CD14-positive monocyte (primary cell): ENCODE results near the gene SH3TC2. TPM values are rescaled to one million over a fixed set of nuclear protein-coding genes. Genes with fewer than 3 reads are reported as not detected.

Experiments
- DNase-seq, 3 donors: peaks; one replicate each; pipeline ENCODE4 v3.0.0-alpha.2; 2011 to 2022
- H2AFZ ChIP-seq: 2 replicates; pipeline ENCODE4 v1.6.0; 2012; ENCODE audit warnings: mild to moderate bottlenecking, low read depth, low read length, inconsistent platforms; ENCODE audit not compliant: insufficient read depth, poor library complexity, severe bottlenecking
- H3K27ac ChIP-seq, 2 donors: 1 replicate in 1 of 2; 2 replicates in 1 of 2; pipeline ENCODE4 v1.5.1; 2012 to 2013; ENCODE audit warnings: low read length in 2 of 2, control low read depth in 1 of 2, inconsistent platforms in 1 of 2, low read depth in 1 of 2, mild to moderate bottlenecking in 1 of 2
- H3K27me3 ChIP-seq, 2 donors: one replicate each; pipeline versions ENCODE4 v1.6.0 to v1.6.1; 2011 to 2013; ENCODE audit warnings: low read length in 2 of 2; ENCODE audit not compliant: control insufficient read depth in 2 of 2, insufficient read depth in 2 of 2
- H3K36me3 ChIP-seq, 2 donors: replicated peaks in 1 of 2; 1 replicate in 1 of 2; 2 replicates in 1 of 2; pipeline versions ENCODE4 v1.5.1 to v1.6.1; 2012 to 2013; ENCODE audit warnings: low read length in 2 of 2, control low read depth in 1 of 2, inconsistent platforms in 1 of 2, mild to moderate bottlenecking in 1 of 2; ENCODE audit not compliant: insufficient read depth in 2 of 2, control insufficient read depth in 1 of 2
- H3K4me1 ChIP-seq, 2 donors: 1 replicate in 1 of 2; 2 replicates in 1 of 2; pipeline versions ENCODE4 v1.5.1 to v1.6.1; 2012 to 2013; ENCODE audit warnings: low read length in 2 of 2, control low read depth in 1 of 2, inconsistent platforms in 1 of 2, mild to moderate bottlenecking in 1 of 2, moderate library complexity in 1 of 2; ENCODE audit not compliant: insufficient read depth in 2 of 2, control insufficient read depth in 1 of 2
- H3K4me2 ChIP-seq: replicated peaks from 2 replicates; pipeline ENCODE3; 2012; ENCODE audit warnings: low read length, moderate library complexity, mild to moderate bottlenecking; ENCODE audit not compliant: poor library complexity, severe bottlenecking; ENCODE audit errors: extremely low read depth
- H3K4me3 ChIP-seq, 3 experiments: fragments of 200-600 bp in 1 of 3; sonication (generic) in 1 of 3; replicated peaks in 1 of 3; 1 replicate in 2 of 3; 2 replicates in 1 of 3; pipeline ENCODE4 v1.5.1; 2011 to 2013; ENCODE audit warnings: low read length in 3 of 3, mild to moderate bottlenecking in 3 of 3, control low read depth in 2 of 3, low read depth in 2 of 3, inconsistent platforms in 1 of 3, moderate library complexity in 1 of 3
- H3K79me2 ChIP-seq: 2 replicates; pipeline ENCODE4 v1.6.0; 2012; ENCODE audit warnings: mild to moderate bottlenecking, control low read depth, inconsistent platforms, low read length, moderate library complexity; ENCODE audit not compliant: insufficient read depth
- H3K9ac ChIP-seq: 2 replicates; pipeline ENCODE4 v1.6.0; 2017; ENCODE audit warnings: low read length, mild to moderate bottlenecking; ENCODE audit not compliant: insufficient read depth, poor library complexity, severe bottlenecking
- H3K9me3 ChIP-seq, 2 donors: replicated peaks in 1 of 2; 1 replicate in 1 of 2; 2 replicates in 1 of 2; pipeline versions ENCODE4 v1.5.1 to v1.6.1; 2012 to 2013; ENCODE audit warnings: low read length in 2 of 2, control low read depth in 1 of 2; ENCODE audit not compliant: control insufficient read depth in 1 of 2, insufficient read depth in 1 of 2
- H4K20me1 ChIP-seq: 2 replicates; pipeline ENCODE4 v1.6.0; 2012; ENCODE audit warnings: mild to moderate bottlenecking, low read length, control low read depth, moderate library complexity; ENCODE audit not compliant: insufficient read depth
- H3K27ac Mint-ChIP-seq, 7 donors: one replicate each; pipeline ENCODE4 v1.8.0; 2020; ENCODE audit warnings: mild to moderate bottlenecking in 7 of 7, mixed read lengths in 7 of 7, moderate library complexity in 6 of 7, inconsistent platforms in 2 of 7
- H3K27me3 Mint-ChIP-seq, 3 donors: one replicate each; pipeline ENCODE4 v1.8.0; 2021 to 2022; ENCODE audit warnings: low read depth in 3 of 3, mild to moderate bottlenecking in 3 of 3, mixed read lengths in 3 of 3, moderate library complexity in 3 of 3, inconsistent platforms in 1 of 3
- H3K36me3 Mint-ChIP-seq, 2 donors: one replicate each; pipeline ENCODE4 v1.8.0; 2020; ENCODE audit warnings: mixed read lengths in 2 of 2, inconsistent platforms in 1 of 2, mild to moderate bottlenecking in 1 of 2
- H3K4me1 Mint-ChIP-seq: one replicate; pipeline ENCODE4 v1.8.0; 2020; ENCODE audit warnings: mild to moderate bottlenecking, mixed read lengths
- H3K4me3 Mint-ChIP-seq, 2 donors: one replicate each; pipeline ENCODE4 v1.8.0; 2020; ENCODE audit warnings: mild to moderate bottlenecking in 2 of 2, mixed read lengths in 2 of 2, moderate library complexity in 1 of 2
- H3K9me3 Mint-ChIP-seq, 7 donors: one replicate each; pipeline ENCODE4 v1.8.0; 2020 to 2022; ENCODE audit warnings: mixed read lengths in 7 of 7, mild to moderate bottlenecking in 6 of 7, moderate library complexity in 6 of 7, inconsistent platforms in 2 of 7
- CTCF ChIP-seq: fragments of 200-600 bp; IDR thresholded peaks from one replicate; pipeline ENCODE4 v1.8.0; 2022; ENCODE audit warnings: antibody characterized with exemption, mild to moderate bottlenecking
- WGBS: methylation state at CpG from one replicate; pipeline ENCODE4 v1.1.5; 2013; ENCODE audit warnings: missing lambda C conversion rate; ENCODE audit not compliant: insufficient coverage; 5-methylcytosine and 5-hydroxymethylcytosine counted together
- intact Hi-C, 2 donors: fragments of 100-400 bp; cut with micrococcal nuclease; formaldehyde crosslinking; loops; one replicate each; pipeline versions ENCODE4 v1.15.0 to v1.15.1; 2023
- polyA plus RNA-seq, 3 donors: library from polyadenylated mRNA; depleted of rRNA in 1 of 3; unstranded in 2 of 3; stranded (reverse) in 1 of 3; fragments of 300-500 nt in 2 of 3; fragments of >200 nt in 1 of 3; fragmentation: Illumina TruSeq in 2 of 3; gene quantifications; 1 replicate in 2 of 3; 2 replicates in 1 of 3; pipeline ENCODE4 v1.2.3, GENCODE V29; 2012 to 2021

SH3TC2 gene
- polyA plus RNA-seq, 3 donors = 0.01 to 0.30 (median 0.14) TPM

- Histone ChIP-seq H3K27ac (no peak overlapping the region), H3K4me2 (no peak overlapping the region), H2AFZ (no peak overlapping the region), H3K27me3 (no peaks in the 10 kb centered on the region), H3K4me1 (no peaks in the 10 kb centered on the region), H3K9me3 (no peaks in the 10 kb centered on the region), H3K4me3 (no peak overlapping the region), H3K36me3 (no peaks in the 10 kb centered on the region), H3K79me2 (no peaks in the 10 kb centered on the region), H4K20me1 (no peaks in the 10 kb centered on the region), H3K9ac (no peak overlapping the region)
- intact Hi-C loops = no loop called here
- H3K9me3 Mint-ChIP-seq = no peaks in the 10 kb centered on the region
- no peaks in the 10 kb centered on the region for H3K36me3 Mint-ChIP-seq
- no peaks in the 10 kb centered on the region for H3K27me3 Mint-ChIP-seq
- H3K4me1 Mint-ChIP-seq = no peaks in the 10 kb centered on the region
- no peak for DNase-seq
- TF ChIP-seq CTCF = no peak
- peak overlapping the region in 1 of 7 donors; percentile 72 for H3K27ac Mint-ChIP-seq
- no peak overlapping the region for H3K4me3 Mint-ChIP-seq
- 94% methylated on average over 2 of the region's 2 CpGs for WGBS
Observed at GRCh38 chr5:149014571-149015031, 48.3 kb downstream of the SH3TC2 start.

- Histone ChIP-seq H4K20me1 (no peaks in the 10 kb centered on the region), H3K4me2 (no peak overlapping the region), H3K4me3 (no peak overlapping the region), H3K27me3 (no peaks in the 10 kb centered on the region), H3K4me1 (no peaks in the 10 kb centered on the region), H3K9me3 (no peaks in the 10 kb centered on the region), H3K27ac (no peak overlapping the region), H2AFZ (no peak overlapping the region), H3K9ac (no peak overlapping the region), H3K36me3 (no peaks in the 10 kb centered on the region), H3K79me2 (no peaks in the 10 kb centered on the region)
- H3K27ac Mint-ChIP-seq = no peak overlapping the region
- H3K4me3 Mint-ChIP-seq = no peak overlapping the region
- no peaks in the 10 kb centered on the region for H3K9me3 Mint-ChIP-seq
- DNase-seq = no peak
- H3K27me3 Mint-ChIP-seq = no peaks in the 10 kb centered on the region
- no peaks in the 10 kb centered on the region for H3K36me3 Mint-ChIP-seq
- intact Hi-C loops = no loop called here
- 81% methylated on average over 2 of the region's 2 CpGs for WGBS
- H3K4me1 Mint-ChIP-seq = no peaks in the 10 kb centered on the region
- no peak for TF ChIP-seq CTCF
Observed at GRCh38 chr5:149013796-149014195, 49.1 kb downstream of the SH3TC2 start.
